NT2/D1 (cell line): ENCODE measurements around the gene MYO1E.
"Not testable (repeated sequence)": the region's sequence is repeated elsewhere in the genome, so short reads cannot be mapped to it uniquely, and the experiment has no call there.

Source experiments
- DNase-seq: peaks from one replicate; pipeline ENCODE4 v3.0.0-alpha.2; 2011; ENCODE audit warnings: low read depth, low spot score
- H3K27me3 ChIP-seq: 2 replicates; pipeline ENCODE4 v1.6.0; 2011; ENCODE audit warnings: mild to moderate bottlenecking; ENCODE audit not compliant: insufficient read length, insufficient read depth
- H3K36me3 ChIP-seq: 2 replicates; pipeline ENCODE4 v1.6.1; 2011; ENCODE audit warnings: mild to moderate bottlenecking, low read length, mixed read lengths; ENCODE audit not compliant: insufficient read depth, insufficient read length
- H3K4me1 ChIP-seq: 2 replicates; pipeline ENCODE4 v1.5.1; 2011; ENCODE audit not compliant: insufficient read depth, insufficient read length
- H3K4me3 ChIP-seq: 2 replicates; pipeline ENCODE4 v1.5.1; 2011; ENCODE audit warnings: low read depth; ENCODE audit not compliant: insufficient read length
- H3K9ac ChIP-seq: 2 replicates; pipeline ENCODE4 v1.6.0; 2011; ENCODE audit warnings: low read depth; ENCODE audit not compliant: insufficient read length
- H3K9me3 ChIP-seq: 2 replicates; pipeline ENCODE4 v1.5.1; 2011; ENCODE audit warnings: mild to moderate bottlenecking, low read length; ENCODE audit not compliant: insufficient read depth
- SUZ12 ChIP-seq: IDR thresholded peaks from 2 replicates; pipeline ENCODE4 v1.6.1; 2011; ENCODE audit not compliant: insufficient read length, insufficient read depth; ENCODE audit errors: extremely low read depth
- YY1 ChIP-seq: IDR thresholded peaks from 2 replicates; pipeline ENCODE4 v1.6.1; 2011; ENCODE audit not compliant: insufficient read length, insufficient read depth
- ZNF274 ChIP-seq: IDR thresholded peaks from 2 replicates; pipeline ENCODE4 v1.6.1; 2011; ENCODE audit warnings: mild to moderate bottlenecking, low read depth, low read length

MYO1E gene

DNA sequence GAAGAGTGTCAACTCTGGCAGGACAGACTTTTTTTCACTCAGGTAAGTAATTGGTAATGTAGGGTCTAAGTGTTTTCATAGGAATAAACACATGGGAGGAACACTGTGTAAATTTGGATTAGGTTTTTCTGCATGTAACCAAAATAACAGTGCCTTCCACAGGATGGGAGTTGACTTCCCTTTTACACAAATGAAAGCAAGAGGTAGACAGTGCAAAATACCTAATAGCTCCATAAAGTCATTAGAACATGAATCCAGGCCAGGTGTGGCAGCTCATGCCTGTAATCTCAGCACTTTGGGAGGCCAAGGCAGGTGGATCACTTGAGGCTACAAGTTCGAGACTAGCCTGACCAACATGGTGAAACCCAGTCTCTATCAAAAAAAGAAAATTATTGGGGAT is 25.5 kb upstream of the MYO1E start:
- Histone ChIP-seq H3K4me1 (no peaks in the 10 kb centered on the region), H3K27me3 (no peaks in the 10 kb centered on the region), H3K9me3 (no peaks in the 10 kb centered on the region), H3K4me3 (no peak overlapping the region), H3K36me3 (no peaks in the 10 kb centered on the region), H3K9ac (no peak overlapping the region)
- TF ChIP-seq SUZ12: no peak
- TF ChIP-seq YY1: no peak
- no peak for TF ChIP-seq ZNF274
- no peak for DNase-seq

DNA sequence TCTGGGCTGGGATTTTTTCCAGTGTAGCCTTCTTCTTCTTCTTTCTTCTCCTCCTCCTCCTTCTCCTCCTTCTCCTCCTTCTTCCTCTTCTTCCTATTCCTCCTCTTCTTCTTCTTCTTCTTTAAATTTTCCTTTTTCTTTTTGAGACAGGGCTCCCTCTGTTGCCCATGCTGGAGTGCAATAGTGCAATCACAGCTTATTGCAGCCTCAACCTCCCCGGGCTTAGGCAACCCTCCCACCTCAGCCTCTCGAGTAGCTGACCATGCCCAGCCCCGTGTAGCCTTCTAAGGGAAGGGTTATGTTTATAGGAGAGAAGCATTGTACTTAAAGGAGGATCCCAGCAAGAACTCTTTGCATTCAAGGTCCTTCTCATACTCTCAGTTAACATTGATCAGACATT is 24.0 kb upstream of the MYO1E start:
- H3K27me3 ChIP-seq: no peaks in the 10 kb centered on the region

DNA sequence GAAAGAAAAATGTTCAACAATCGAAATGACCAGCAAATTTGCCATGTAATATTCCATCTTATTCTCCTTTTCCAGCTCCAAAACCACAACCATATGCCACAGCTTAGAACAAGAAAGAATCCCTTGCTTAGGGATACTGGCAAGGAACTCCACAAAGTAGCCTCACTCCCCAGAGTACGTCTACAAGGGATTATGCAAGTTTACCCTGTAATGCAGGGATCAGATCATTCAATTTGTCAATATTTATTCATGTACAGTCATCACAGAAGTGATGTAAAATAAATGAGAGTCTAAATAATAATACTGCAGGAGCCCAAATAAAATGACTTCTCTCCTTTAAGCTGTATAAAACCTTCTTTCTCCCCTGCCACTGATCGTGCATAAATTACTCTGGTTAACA is 23.5 kb upstream of the MYO1E start:
- no peaks in the 10 kb centered on the region for H3K36me3 ChIP-seq
- TF ChIP-seq YY1: no peak
- no peak for TF ChIP-seq SUZ12
- TF ChIP-seq ZNF274: no peak
- H3K9me3 ChIP-seq: no peaks in the 10 kb centered on the region
- no peaks in the 10 kb centered on the region for H3K27me3 ChIP-seq
- no peak overlapping the region for H3K9ac ChIP-seq
- DNase-seq: no peak
- no peaks in the 10 kb centered on the region for H3K4me1 ChIP-seq
- no peak overlapping the region for H3K4me3 ChIP-seq

More for the DNA sequence above, 24.0 kb upstream of the MYO1E start:
- DNase-seq: no peak
- Histone ChIP-seq H3K4me3 (no peak overlapping the region), H3K4me1 (no peaks in the 10 kb centered on the region), H3K9ac (no peak overlapping the region), H3K36me3 (no peaks in the 10 kb centered on the region), H3K9me3 (no peaks in the 10 kb centered on the region)
- TF ChIP-seq ZNF274 (no peak), YY1 (no peak), SUZ12 (no peak)

DNA sequence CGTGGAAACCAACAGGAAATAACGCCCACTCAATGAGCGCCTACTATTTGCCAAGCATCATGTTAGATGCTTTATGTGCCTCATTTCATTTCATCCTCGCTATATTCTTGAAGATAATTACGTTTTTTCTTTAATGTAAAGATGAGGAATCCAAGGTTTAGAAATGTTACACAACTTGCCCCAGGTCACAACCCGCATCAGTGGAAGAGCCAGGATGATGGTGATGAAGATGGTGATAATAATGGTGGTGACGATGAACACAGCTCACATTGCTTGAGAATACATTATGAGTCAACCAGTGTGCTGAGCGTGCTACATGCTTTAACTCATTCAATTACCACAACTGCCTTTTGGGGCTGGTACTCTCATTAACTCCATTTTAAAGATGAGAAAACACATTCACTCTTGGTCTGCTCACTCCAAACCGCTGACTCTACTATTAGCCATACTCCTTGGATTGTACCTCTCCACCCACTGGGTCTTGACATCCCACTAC is 21.5 kb upstream of the MYO1E start:
- no peaks in the 10 kb centered on the region for H3K27me3 ChIP-seq
- TF ChIP-seq ZNF274: no peak
- TF ChIP-seq YY1: no peak
- TF ChIP-seq SUZ12: no peak
- H3K36me3 ChIP-seq: no peaks in the 10 kb centered on the region
- DNase-seq: no peak
- no peaks in the 10 kb centered on the region for H3K4me1 ChIP-seq
- no peak overlapping the region for H3K9ac ChIP-seq
- no peak overlapping the region for H3K4me3 ChIP-seq
- H3K9me3 ChIP-seq: no peaks in the 10 kb centered on the region

DNA sequence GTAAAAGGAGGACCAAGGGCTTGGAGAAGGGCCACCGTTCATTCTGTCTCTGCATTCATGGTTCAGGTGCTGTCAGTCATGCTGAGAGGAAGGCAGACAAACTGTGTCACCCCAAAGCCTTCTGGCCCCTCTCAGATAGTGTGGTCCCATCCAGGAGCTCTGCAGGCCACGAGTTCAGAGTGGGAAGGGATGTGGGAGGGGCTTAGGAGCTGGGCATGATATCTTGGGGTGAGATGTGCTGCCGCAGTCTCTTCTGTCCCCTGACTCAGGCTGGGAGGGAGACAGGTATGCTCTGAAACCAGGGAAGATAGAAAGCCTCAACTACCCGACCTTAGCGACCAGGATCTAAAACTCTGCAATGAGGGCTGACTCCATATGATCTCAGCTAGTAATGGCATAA is 19.6 kb upstream of the MYO1E start:
- Histone ChIP-seq H3K9ac (no peak overlapping the region), H3K27me3 (no peaks in the 10 kb centered on the region), H3K4me3 (no peak overlapping the region), H3K4me1 (no peaks in the 10 kb centered on the region), H3K36me3 (no peaks in the 10 kb centered on the region), H3K9me3 (no peaks in the 10 kb centered on the region)
- no peak for DNase-seq
- TF ChIP-seq YY1 (no peak), ZNF274 (no peak), SUZ12 (no peak)

DNA sequence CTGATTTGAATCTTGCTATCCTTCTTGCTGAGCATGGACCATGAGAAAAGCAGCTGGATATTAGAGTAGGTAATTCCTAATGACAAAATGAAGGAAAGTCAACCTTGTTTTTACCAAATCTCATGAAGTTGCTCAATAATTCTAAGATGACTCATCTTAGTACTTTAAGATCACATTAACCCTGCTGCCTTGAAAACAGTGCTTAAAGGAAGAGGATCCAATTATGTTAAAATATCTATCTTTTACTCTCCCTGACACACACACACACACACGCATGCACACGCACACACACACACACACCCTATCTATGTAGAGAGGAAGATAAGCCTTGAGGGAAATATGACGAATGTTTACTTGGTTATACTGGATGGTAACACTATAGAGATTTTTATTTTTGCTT is 16.0 kb upstream of the MYO1E start:
- Histone ChIP-seq H3K36me3 (no peaks in the 10 kb centered on the region), H3K9ac (no peak overlapping the region), H3K27me3 (no peaks in the 10 kb centered on the region), H3K4me1 (no peaks in the 10 kb centered on the region), H3K9me3 (no peaks in the 10 kb centered on the region), H3K4me3 (no peak overlapping the region)
- TF ChIP-seq YY1: no peak
- no peak for TF ChIP-seq SUZ12
- no peak for TF ChIP-seq ZNF274
- DNase-seq: no peak

DNA sequence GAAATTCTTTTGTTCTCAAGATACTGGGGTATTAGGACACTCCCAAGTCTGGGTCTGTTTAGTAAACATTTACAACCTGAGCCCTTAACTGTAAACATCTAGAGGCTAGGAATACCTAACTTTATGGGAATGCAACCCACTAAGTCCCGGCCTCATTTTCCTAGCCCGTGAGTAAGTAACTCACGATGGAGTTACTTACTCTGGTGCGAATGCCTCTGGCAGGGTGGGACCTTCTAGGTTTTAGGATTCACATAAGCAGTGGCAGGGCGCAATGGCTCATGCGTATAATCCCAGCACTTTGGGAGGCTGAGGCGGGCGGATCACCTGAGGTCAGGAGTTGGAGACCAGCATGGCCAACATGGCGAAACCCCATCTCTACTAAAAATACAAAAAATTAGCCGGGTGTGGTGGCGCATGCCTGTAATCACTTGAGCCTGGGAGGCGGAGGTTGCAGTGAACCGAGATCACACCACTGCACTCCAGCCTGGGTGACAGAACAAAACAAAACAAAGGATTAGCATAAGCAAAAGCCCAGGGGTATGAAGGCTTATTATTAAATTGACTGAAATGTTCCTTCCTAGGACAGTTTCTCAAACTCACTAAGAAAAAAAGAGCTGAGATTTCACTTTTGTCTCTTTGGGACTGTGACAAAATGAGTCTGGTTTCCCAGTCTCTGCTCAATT is 14.7 kb upstream of the MYO1E start:
- H3K9me3 ChIP-seq, H3K4me3 ChIP-seq, H3K36me3 ChIP-seq, DNase-seq, H3K9ac ChIP-seq, H3K27me3 ChIP-seq, H3K4me1 ChIP-seq: not testable (repeated sequence)
